ENCODE measurements around the gene SRSF7. TPM values are rescaled to one million over a fixed set of nuclear protein-coding genes. Genes with fewer than 3 reads are reported as not detected.

The SRSF7 gene
- polyA plus RNA-seq, 1 donor (not counting 4 experiments of a cell fraction or from before 2014, with no cell fraction given): 316 TPM

- Histone ChIP-seq H2AFZ (ENCODE audit: control insufficient read depth, low read length) (no peak overlapping the region), H3K4me1 (ENCODE audit: control insufficient read depth, extremely low read depth, insufficient read depth, low read length) (peaks cover 3% of the 10 kb centered on the region), H3K36me3 (ENCODE audit: control insufficient read depth in 2 of 2, extremely low read depth in 1 of 2, insufficient read depth in 2 of 2, low read length in 2 of 2) (no peaks in the 10 kb centered on the region), H4K20me1 (ENCODE audit: control insufficient read depth, extremely low read depth, insufficient read depth, low read length) (no peaks in the 10 kb centered on the region), H3K79me2 (ENCODE audit: control insufficient read depth, insufficient read depth, low read length) (no peaks in the 10 kb centered on the region), H3K9me1 (ENCODE audit: control insufficient read depth, extremely low read depth, insufficient read depth, low read length) (no peaks in the 10 kb centered on the region), H3K9ac (ENCODE audit: control insufficient read depth, extremely low read depth, insufficient read depth, low read length) (no peak overlapping the region), H3K27me3 (ENCODE audit: control insufficient read depth, extremely low read depth, insufficient read depth, low read length) (no peaks in the 10 kb centered on the region), H3K4me3 (ENCODE audit: control insufficient read depth in 2 of 3, extremely low read depth in 1 of 3, insufficient read depth in 2 of 3, low read depth in 1 of 3, low read length in 3 of 3) (no peak overlapping the region), H3K9me3 (ENCODE audit: control insufficient read depth, low read depth, low read length) (no peaks in the 10 kb centered on the region), H3K4me2 (ENCODE audit: control insufficient read depth, extremely low read depth, insufficient read depth, low read depth, low read length) (no peak overlapping the region), H3K27ac (ENCODE audit: control insufficient read depth, insufficient read depth, low read length) (no peak overlapping the region)
- TF ChIP-seq EZH2 (IDR thresholded peaks at IDR 0.05; ENCODE audit: low read length) (no peak), CTCF (optimal IDR thresholded peaks at IDR 0.05 in 1 of 3, IDR thresholded peaks at IDR 0.05 in 1 of 3, conservative IDR thresholded peaks at IDR 0.05 in 1 of 3; ENCODE audit: extremely low read depth in 1 of 3, insufficient read depth in 2 of 3, low read length in 3 of 3) (no peak)
- DNase-seq (ENCODE audit: low read depth, low spot score) (no peak), FAIRE-seq (no peak)
- dilution Hi-C loops (cut with MboI; ENCODE audit: extremely low pct_ligation_motif_present, low sequenced_read_pairs): no loop called here
These were observed 20.5 kb upstream of the SRSF7 start for GRCh38 chr2:38771632-38772031.

DNA sequence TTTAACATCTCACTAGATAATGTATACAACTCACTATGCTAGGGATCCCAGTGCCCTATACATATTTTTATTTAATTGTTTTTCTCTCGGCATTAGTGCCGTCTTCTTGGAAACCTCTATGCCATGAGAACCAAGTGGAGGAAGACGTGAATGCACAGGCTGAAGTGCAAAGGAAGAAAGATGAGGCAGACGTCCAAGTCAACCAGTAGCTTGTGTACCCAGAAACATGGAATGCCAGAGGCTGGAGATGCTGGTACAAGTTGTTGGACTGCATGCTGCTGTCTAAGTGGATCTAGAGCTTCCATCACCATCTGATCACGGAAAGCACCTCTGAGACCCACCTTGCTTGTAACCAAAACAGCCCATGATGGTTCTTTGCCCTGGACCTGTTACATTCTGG is 14.4 kb upstream of the SRSF7 start:
- no peaks in the 10 kb centered on the region for H4K20me1 ChIP-seq (ENCODE audit: control insufficient read depth, extremely low read depth, insufficient read depth, low read length)
- H3K9me1 ChIP-seq (ENCODE audit: control insufficient read depth, extremely low read depth, insufficient read depth, low read length): no peaks in the 10 kb centered on the region
- H3K4me3 ChIP-seq (ENCODE audit: control insufficient read depth in 2 of 3, extremely low read depth in 1 of 3, insufficient read depth in 2 of 3, low read depth in 1 of 3, low read length in 3 of 3): peak overlapping the region in 1 of 3 experiments; percentile 15
- no peak for TF ChIP-seq CTCF (optimal IDR thresholded peaks at IDR 0.05 in 1 of 3, IDR thresholded peaks at IDR 0.05 in 1 of 3, conservative IDR thresholded peaks at IDR 0.05 in 1 of 3; ENCODE audit: extremely low read depth in 1 of 3, insufficient read depth in 2 of 3, low read length in 3 of 3)
- TF ChIP-seq EZH2 (IDR thresholded peaks at IDR 0.05; ENCODE audit: low read length): no peak
- dilution Hi-C loops (cut with MboI; ENCODE audit: extremely low pct_ligation_motif_present, low sequenced_read_pairs): no loop called here
- FAIRE-seq (peak; percentile 74), DNase-seq (ENCODE audit: low read depth, low spot score) (no peak)
- no peak overlapping the region for H3K9ac ChIP-seq (ENCODE audit: control insufficient read depth, extremely low read depth, insufficient read depth, low read length)
- no peaks in the 10 kb centered on the region for H3K36me3 ChIP-seq (ENCODE audit: control insufficient read depth in 2 of 2, extremely low read depth in 1 of 2, insufficient read depth in 2 of 2, low read length in 2 of 2)
- no peaks in the 10 kb centered on the region for H3K27me3 ChIP-seq (ENCODE audit: control insufficient read depth, extremely low read depth, insufficient read depth, low read length)
- H3K4me2 ChIP-seq (ENCODE audit: control insufficient read depth, extremely low read depth, insufficient read depth, low read depth, low read length): peak overlapping the region; percentile 69
- H3K9me3 ChIP-seq (ENCODE audit: control insufficient read depth, low read depth, low read length): no peaks in the 10 kb centered on the region
- peak overlapping the region; percentile 42 for H3K27ac ChIP-seq (ENCODE audit: control insufficient read depth, insufficient read depth, low read length)
- peak overlapping the region; percentile 52 for H2AFZ ChIP-seq (ENCODE audit: control insufficient read depth, low read length)
- no peaks in the 10 kb centered on the region for H3K79me2 ChIP-seq (ENCODE audit: control insufficient read depth, insufficient read depth, low read length)
- peaks cover 22% of the 10 kb centered on the region for H3K4me1 ChIP-seq (ENCODE audit: control insufficient read depth, extremely low read depth, insufficient read depth, low read length)

Data from keratinocyte (primary cell).